ENCODE data around the gene VAV2.

DNA sequence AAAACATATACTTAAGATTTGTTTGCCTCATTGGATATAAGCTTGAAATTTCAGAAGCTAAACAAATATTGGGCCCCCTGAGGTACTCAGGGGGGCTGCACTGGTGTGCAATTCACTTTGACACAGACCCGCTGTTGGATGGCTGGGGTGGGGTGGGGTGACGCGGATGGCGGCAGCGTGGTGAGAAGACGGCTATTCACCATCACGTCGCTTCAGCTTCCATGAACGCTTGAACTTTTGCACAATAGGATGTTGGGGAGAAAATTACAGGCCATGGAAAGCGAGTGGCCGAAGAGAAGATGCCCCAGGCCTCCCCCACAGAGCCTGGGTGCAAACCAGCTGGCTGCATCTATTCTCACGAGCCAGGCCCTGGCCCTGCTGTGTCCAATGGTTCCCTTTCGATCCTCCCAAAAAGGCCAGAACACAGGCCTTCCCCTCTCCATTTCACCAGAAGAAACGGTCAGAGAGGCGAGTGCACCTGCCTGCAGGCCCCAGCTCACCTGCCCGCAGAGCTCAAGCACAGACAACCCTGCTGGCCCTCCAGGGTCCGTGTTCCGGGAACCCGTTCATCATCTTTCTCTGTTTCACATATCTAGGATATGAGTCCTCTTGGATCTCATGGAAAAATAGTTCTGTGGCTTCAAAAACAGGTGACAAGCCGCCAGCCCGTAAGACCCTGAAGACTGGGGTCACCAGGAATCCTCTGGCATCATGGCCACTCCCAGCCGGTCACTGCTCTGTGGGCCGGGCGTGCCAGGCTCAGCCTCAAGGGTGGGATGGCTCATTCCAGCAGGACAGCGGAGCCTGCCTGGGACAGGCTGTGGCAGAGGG lies 207.2 kb downstream of the VAV2 start:
- TF ChIP-seq CEBPB (IDR thresholded peaks at IDR 0.05) = no peak
- no peak for TF ChIP-seq NFIC (IDR thresholded peaks at IDR 0.05)
- TF ChIP-seq, protein P1, sequence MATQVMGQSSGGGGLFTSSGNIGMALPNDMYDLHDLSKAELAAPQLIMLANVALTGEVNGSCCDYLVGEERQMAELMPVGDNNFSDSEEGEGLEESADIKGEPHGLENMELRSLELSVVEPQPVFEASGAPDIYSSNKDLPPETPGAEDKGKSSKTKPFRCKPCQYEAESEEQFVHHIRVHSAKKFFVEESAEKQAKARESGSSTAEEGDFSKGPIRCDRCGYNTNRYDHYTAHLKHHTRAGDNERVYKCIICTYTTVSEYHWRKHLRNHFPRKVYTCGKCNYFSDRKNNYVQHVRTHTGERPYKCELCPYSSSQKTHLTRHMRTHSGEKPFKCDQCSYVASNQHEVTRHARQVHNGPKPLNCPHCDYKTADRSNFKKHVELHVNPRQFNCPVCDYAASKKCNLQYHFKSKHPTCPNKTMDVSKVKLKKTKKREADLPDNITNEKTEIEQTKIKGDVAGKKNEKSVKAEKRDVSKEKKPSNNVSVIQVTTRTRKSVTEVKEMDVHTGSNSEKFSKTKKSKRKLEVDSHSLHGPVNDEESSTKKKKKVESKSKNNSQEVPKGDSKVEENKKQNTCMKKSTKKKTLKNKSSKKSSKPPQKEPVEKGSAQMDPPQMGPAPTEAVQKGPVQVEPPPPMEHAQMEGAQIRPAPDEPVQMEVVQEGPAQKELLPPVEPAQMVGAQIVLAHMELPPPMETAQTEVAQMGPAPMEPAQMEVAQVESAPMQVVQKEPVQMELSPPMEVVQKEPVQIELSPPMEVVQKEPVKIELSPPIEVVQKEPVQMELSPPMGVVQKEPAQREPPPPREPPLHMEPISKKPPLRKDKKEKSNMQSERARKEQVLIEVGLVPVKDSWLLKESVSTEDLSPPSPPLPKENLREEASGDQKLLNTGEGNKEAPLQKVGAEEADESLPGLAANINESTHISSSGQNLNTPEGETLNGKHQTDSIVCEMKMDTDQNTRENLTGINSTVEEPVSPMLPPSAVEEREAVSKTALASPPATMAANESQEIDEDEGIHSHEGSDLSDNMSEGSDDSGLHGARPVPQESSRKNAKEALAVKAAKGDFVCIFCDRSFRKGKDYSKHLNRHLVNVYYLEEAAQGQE (IDR thresholded peaks at IDR 0.05; ENCODE audit: low read depth) = no peak
- TF ChIP-seq, protein P2, sequence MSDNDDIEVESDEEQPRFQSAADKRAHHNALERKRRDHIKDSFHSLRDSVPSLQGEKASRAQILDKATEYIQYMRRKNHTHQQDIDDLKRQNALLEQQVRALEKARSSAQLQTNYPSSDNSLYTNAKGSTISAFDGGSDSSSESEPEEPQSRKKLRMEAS (IDR thresholded peaks at IDR 0.05) = no peak
- TF ChIP-seq YY1 (IDR thresholded peaks at IDR 0.05; ENCODE audit: low read depth) = no peak
- TF ChIP-seq TEAD4 (IDR thresholded peaks at IDR 0.05) = no peak
- TF ChIP-seq TCF12 (IDR thresholded peaks at IDR 0.05; ENCODE audit: low read depth) = no peak
- no peak for TF ChIP-seq FOXM1 (IDR thresholded peaks at IDR 0.05; ENCODE audit: borderline replicate concordance, low read depth)
- TF ChIP-seq TAF1 (IDR thresholded peaks at IDR 0.05; ENCODE audit: low read depth) = no peak
- no peak for TF ChIP-seq ZBTB7A (IDR thresholded peaks at IDR 0.05; ENCODE audit: low read depth)
- TF ChIP-seq EP300 (IDR thresholded peaks at IDR 0.05; ENCODE audit: borderline replicate concordance) = no peak
